GM18861 (cell line): ENCODE data around the gene ZKSCAN3.
"Not testable (repeated sequence)": the region's sequence is repeated elsewhere in the genome, so short reads cannot be mapped to it uniquely, and the experiment has no call there.

ENCODE experiments used
- ATAC-seq: cut with Tn5 transposase; IDR thresholded peaks from one replicate; pipeline ENCODE4 v1.9.1; 2021; ENCODE audit not compliant: unreplicated experiment

Gene ZKSCAN3

GRCh38 chr6:28340310-28341095 is 9.2 kb upstream of the ZKSCAN3 start:
- ATAC-seq, result no peak

GRCh38 chr6:28343898-28344677 is 5.7 kb upstream of the ZKSCAN3 start:
- no peak for ATAC-seq

GRCh38 chr6:28345201-28345600 is 4.5 kb upstream of the ZKSCAN3 start:
- ATAC-seq, result no peak

GRCh38 chr6:28347119-28347518 is 2.6 kb upstream of the ZKSCAN3 start:
- ATAC-seq, result no peak

- no peak for ATAC-seq
Observed at GRCh38 chr6:28349344-28349891, 329 bp upstream of the ZKSCAN3 start.

- no peak for ATAC-seq
Observed at GRCh38 chr6:28351087-28351486, 1.3 kb downstream of the ZKSCAN3 start.

GRCh38 chr6:28351493-28351925 is 1.8 kb downstream of the ZKSCAN3 start:
- ATAC-seq, result no peak

- no peak for ATAC-seq
Observed at GRCh38 chr6:28353356-28353755, 3.6 kb downstream of the ZKSCAN3 start.

- no peak for ATAC-seq
Observed at GRCh38 chr6:28353981-28354676, 4.4 kb downstream of the ZKSCAN3 start.

GRCh38 chr6:28354688-28355554 is 5.2 kb downstream of the ZKSCAN3 start:
- no peak for ATAC-seq

- peak; percentile 52 for ATAC-seq
Observed at GRCh38 chr6:28355743-28356665, 6.3 kb downstream of the ZKSCAN3 start.

- ATAC-seq, result no peak
Observed at GRCh38 chr6:28356666-28357020, 6.9 kb downstream of the ZKSCAN3 start.

- ATAC-seq, result no peak
Observed at GRCh38 chr6:28357036-28357435, 7.3 kb downstream of the ZKSCAN3 start.

GRCh38 chr6:28359562-28359961 is 9.8 kb downstream of the ZKSCAN3 start:
- not testable (repeated sequence) for ATAC-seq

GRCh38 chr6:28360961-28361360 is 11.2 kb downstream of the ZKSCAN3 start:
- ATAC-seq, result no peak

GRCh38 chr6:28365590-28365989 is 15.8 kb downstream of the ZKSCAN3 start:
- not testable (repeated sequence) for ATAC-seq

GRCh38 chr6:28368522-28368921 is 18.8 kb downstream of the ZKSCAN3 start:
- peak; percentile 66 for ATAC-seq

- ATAC-seq, result no peak
Observed at GRCh38 chr6:28369463-28369862, 19.7 kb downstream of the ZKSCAN3 start.

- ATAC-seq, result no peak
Observed at GRCh38 chr6:28370440-28370839, 20.7 kb downstream of the ZKSCAN3 start.
